SJSA1 (cell line): ENCODE measurements around the gene ARL16. TPM values are rescaled to one million over a fixed set of nuclear protein-coding genes. Genes with fewer than 3 reads are reported as not detected.

Experiments used
- DNase-seq, 2 experiments: peaks; one replicate each; pipeline ENCODE4 v3.0.0-alpha.2; 2015 to 2020; ENCODE audit warnings: low spot score in 2 of 2, low read depth in 1 of 2
- H3K27ac ChIP-seq: fragments of 250-450 bp; sonication (Bioruptor Pico); 2 replicates; pipeline ENCODE4 v1.5.1; 2020; ENCODE audit warnings: mild to moderate bottlenecking, moderate library complexity
- H3K27me3 ChIP-seq: fragments of 250-450 bp; sonication (Bioruptor Pico); replicated peaks from 2 replicates; pipeline ENCODE4 v1.5.1; 2020; ENCODE audit warnings: mild to moderate bottlenecking, moderate library complexity
- H3K36me3 ChIP-seq: fragments of 250-450 bp; sonication (Bioruptor Pico); 2 replicates; pipeline ENCODE4 v1.5.1; 2020; ENCODE audit warnings: mild to moderate bottlenecking
- H3K4me1 ChIP-seq: fragments of 250-450 bp; sonication (Bioruptor Pico); replicated peaks from 2 replicates; pipeline ENCODE4 v1.6.1; 2021; ENCODE audit warnings: mild to moderate bottlenecking
- H3K4me3 ChIP-seq: fragments of 250-450 bp; sonication (Bioruptor Pico); 2 replicates; pipeline ENCODE4 v1.5.1; 2020; ENCODE audit warnings: mild to moderate bottlenecking
- H3K9me3 ChIP-seq: fragments of 250-450 bp; sonication (Bioruptor Pico); replicated peaks from 2 replicates; pipeline ENCODE4 v1.5.1; 2020; ENCODE audit warnings: mild to moderate bottlenecking
- total RNA-seq: library from RNA; depleted of rRNA; stranded (reverse); fragments of >200 nt; shearing (Covaris generic); gene quantifications from 2 replicates; pipeline ENCODE4 v1.2.3, GENCODE V29; 2014

ARL16 gene
- total RNA-seq, 1 experiment from 2014 or later, result 41.0 TPM

DNA sequence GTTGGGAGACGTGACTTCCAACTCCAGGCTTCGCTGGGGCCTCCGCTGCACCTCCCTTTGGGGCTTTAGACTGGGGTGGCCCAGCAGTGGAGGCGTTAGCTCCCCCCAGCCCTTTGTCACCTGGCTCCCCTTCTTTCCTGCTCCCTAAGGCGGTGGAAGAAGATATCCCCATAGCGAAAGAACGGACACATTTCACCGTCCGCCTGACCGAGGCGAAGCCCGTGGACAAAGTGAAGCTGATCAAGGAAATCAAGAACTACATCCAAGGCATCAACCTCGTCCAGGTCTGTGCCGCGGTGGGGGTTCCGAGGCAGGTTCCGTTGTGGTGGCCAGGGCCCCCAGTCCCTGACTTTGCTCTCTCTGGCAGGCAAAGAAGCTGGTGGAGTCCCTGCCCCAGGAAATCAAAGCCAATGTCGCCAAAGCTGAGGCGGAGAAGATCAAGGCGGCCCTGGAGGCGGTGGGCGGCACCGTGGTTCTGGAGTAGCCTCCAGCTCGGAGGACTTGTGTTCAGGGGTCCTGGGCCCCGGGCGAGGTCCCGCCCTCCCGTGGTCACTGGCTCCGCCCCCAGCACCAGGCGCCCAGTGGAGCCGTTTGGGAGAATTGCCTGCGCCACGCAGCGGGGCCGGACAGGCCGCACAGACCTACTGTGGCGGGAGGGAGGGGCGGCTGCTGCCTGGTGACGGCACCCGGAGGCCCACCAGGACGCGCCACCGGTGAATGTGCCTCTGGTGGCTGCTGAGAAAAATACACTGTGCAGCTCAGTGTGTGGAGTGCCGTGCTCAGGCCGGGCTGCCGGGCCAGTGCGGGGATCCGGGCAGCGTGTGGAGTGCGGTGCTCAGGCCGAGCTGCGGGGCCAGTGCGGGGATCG, 23.4 kb upstream of the ARL16 start:
- H3K4me1 ChIP-seq, result peaks cover 22% of the 10 kb centered on the region
- H3K36me3 ChIP-seq, result peaks cover 69% of the 10 kb centered on the region
- no peaks in the 10 kb centered on the region for H3K9me3 ChIP-seq

GRCh38 chr17:81706232-81706611, 22.6 kb upstream of the ARL16 start:
- H3K36me3 ChIP-seq, result peaks cover 77% of the 10 kb centered on the region

More for the DNA sequence above, 23.4 kb upstream of the ARL16 start:
- no peak for DNase-seq
- Histone ChIP-seq H3K27me3 (no peaks in the 10 kb centered on the region), H3K27ac (no peak overlapping the region), H3K4me3 (no peak overlapping the region)

DNA sequence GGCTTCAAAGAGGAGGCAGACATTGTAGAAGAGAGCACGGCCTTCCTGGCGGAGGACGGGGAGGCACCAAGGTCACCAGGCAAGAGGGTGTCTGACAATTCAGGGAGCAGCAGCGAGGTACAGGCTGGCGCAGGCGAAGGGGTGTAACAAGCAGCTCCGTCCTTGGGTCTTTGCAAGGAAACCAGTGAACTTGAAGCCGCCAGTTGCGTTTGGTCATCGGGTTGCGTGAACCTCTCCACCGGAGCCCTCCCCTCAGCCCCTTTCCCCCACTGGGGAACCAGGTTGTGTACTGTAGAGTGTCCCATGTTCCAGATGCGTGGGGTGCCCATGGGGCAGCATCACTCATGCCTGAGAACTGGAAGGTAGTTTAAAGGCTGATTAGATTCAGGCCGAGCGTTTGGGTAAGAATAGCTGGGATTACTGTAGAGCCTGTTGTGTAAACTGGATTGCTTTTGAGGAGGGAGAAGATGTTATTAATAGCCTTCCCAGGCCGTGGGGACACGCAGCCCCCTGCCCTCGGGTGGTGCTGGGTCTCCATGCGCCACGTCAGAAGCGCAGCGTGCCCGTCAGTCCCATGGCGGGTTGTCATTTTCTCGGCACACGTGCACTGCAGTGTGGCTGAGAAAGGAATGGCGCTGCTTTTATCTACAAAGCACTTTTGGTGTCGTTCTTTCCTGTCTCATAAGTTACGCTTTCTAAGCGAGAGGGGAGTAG, 22.1 kb upstream of the ARL16 start:
- H3K27me3 ChIP-seq, result no peaks in the 10 kb centered on the region
- H3K4me1 ChIP-seq, result peaks cover 24% of the 10 kb centered on the region
- no peak overlapping the region for H3K4me3 ChIP-seq
- no peak for DNase-seq
- no peak overlapping the region for H3K27ac ChIP-seq
- no peaks in the 10 kb centered on the region for H3K9me3 ChIP-seq
- H3K36me3 ChIP-seq, result peaks cover 82% of the 10 kb centered on the region

More at GRCh38 chr17:81706232-81706611, 22.6 kb upstream of the ARL16 start:
- Histone ChIP-seq H3K4me3 (no peak overlapping the region), H3K27ac (no peak overlapping the region), H3K27me3 (no peaks in the 10 kb centered on the region), H3K9me3 (no peaks in the 10 kb centered on the region), H3K4me1 (peaks cover 23% of the 10 kb centered on the region)
- DNase-seq, result no peak

DNA sequence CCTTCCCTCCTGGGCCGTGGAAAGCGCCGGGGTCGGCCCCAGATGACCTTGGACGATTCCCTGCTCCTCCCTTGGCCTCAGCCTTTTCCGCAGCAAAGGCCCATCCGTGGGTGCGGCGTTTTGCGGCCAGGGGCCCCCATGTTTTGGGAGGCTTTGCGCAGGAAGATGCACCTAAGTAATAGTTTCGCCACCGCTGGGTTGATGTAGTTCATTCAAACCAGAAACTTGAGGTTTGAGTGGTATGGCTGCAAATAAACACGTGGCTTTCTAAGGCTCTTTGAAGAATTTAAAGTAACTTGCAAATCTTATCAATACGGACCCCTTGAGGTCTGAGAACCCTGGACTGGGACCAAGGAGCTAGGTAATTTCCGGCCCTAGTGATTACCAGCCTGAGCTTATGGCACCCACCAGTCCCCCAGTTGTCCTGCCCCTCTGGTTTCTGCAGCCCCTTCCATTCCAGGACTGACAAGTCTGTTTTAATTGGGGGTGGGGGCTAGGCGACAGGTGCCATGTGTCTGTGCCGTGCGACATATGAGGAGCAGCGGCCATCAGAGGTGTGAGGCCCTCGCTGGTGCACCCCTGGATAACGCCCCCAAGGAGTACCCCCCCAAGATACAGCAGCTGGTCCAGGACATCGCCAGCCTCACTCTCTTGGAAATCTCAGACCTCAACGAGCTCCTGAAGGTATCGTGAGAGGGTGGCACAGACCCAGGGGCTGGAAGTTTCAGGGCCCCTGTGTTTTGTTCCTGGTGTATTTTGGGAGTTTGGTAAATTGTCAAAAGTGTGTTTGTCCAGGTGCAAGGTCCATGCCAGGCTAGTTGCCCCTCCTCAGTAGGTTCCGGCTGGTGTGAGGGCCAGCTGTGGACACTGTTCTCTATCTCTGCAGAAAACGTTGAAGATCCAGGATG, 20.4 kb upstream of the ARL16 start:
- peak overlapping the region; percentile 62 for H3K27ac ChIP-seq

GRCh38 chr17:81702934-81703746, 19.5 kb upstream of the ARL16 start, which contains the start of gene MRPL12:
Gene MRPL12 (plus strand): TSS chr17:81703367. CDS start chr17:81703502, 135 bp downstream.
- DNase-seq, result peak; percentile 91 to 96
- Histone ChIP-seq H3K27me3 (no peaks in the 10 kb centered on the region), H3K36me3 (peaks cover 92% of the 10 kb centered on the region), H3K9me3 (no peaks in the 10 kb centered on the region), H3K4me1 (peaks cover 24% of the 10 kb centered on the region), H3K27ac (peak within 1 kb of the TSS; percentile 62), H3K4me3 (peak within 1 kb of the TSS; percentile 86)

More for the DNA sequence above, 20.4 kb upstream of the ARL16 start:
- Histone ChIP-seq H3K27me3 (no peaks in the 10 kb centered on the region), H3K9me3 (no peaks in the 10 kb centered on the region), H3K4me1 (peaks cover 24% of the 10 kb centered on the region), H3K4me3 (peak overlapping the region; percentile 86), H3K36me3 (peaks cover 92% of the 10 kb centered on the region)
- DNase-seq, result no peak

GRCh38 chr17:81701288-81702071, 17.9 kb upstream of the ARL16 start:
- Histone ChIP-seq H3K4me3 (peak overlapping the region; percentile 86; the same call in 1 of the 2 replicates), H3K27me3 (no peaks in the 10 kb centered on the region), H3K27ac (no peak overlapping the region), H3K36me3 (peaks cover 92% of the 10 kb centered on the region), H3K4me1 (peaks cover 24% of the 10 kb centered on the region), H3K9me3 (no peaks in the 10 kb centered on the region)
- peak in 1 of 2 experiments; percentile 35 for DNase-seq

GRCh38 chr17:81700353-81701287, 17.0 kb upstream of the ARL16 start:
- peaks cover 24% of the 10 kb centered on the region for H3K4me1 ChIP-seq
- no peak overlapping the region for H3K4me3 ChIP-seq
- H3K27me3 ChIP-seq, result no peaks in the 10 kb centered on the region
- H3K36me3 ChIP-seq, result peaks cover 92% of the 10 kb centered on the region
- H3K27ac ChIP-seq, result no peak overlapping the region
- H3K9me3 ChIP-seq, result no peaks in the 10 kb centered on the region
- DNase-seq, result no peak

DNA sequence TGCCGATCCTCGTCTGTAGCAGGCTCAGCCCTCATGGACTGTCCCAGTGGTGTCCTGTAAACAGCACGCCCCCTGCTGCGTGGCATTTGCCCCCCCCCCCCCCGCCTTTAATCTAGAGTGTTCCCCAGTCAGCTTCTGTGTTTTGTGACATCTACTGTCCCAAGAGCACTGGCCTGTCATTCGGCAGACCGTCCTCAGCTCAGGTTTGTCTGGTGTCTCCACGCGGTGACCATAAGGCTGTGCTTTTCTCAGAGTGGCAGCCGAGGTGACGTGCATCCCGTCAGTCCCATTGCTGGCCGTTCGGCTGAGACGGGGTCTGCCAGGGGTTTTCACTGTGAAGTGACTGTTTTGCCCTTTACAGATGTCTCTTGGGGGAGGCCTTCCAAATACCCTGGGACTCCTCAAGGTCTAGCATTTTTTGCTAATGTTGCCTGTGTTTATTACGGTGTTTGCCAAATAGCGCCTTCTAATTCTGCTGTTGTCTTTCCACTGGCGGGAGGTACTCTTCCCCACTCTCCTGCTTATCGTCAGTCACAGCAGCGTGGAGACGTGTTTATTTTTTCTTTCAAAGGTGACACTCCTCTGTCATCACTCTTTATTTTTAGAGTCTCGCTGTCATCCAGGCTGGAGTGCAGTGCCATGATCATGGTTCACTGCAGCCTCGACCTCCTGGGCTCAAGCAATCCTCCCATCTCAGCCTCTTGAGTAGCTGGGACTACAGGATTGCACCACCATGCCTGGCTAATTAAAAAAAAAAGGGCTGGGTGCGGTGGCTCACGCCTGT, 13.9 kb upstream of the ARL16 start:
- H3K27ac ChIP-seq, result no peak overlapping the region
- no peaks in the 10 kb centered on the region for H3K27me3 ChIP-seq
- no peak overlapping the region for H3K4me3 ChIP-seq
- peaks cover 16% of the 10 kb centered on the region for H3K4me1 ChIP-seq
- no peak for DNase-seq
- H3K36me3 ChIP-seq, result peaks cover 95% of the 10 kb centered on the region
- no peaks in the 10 kb centered on the region for H3K9me3 ChIP-seq

DNA sequence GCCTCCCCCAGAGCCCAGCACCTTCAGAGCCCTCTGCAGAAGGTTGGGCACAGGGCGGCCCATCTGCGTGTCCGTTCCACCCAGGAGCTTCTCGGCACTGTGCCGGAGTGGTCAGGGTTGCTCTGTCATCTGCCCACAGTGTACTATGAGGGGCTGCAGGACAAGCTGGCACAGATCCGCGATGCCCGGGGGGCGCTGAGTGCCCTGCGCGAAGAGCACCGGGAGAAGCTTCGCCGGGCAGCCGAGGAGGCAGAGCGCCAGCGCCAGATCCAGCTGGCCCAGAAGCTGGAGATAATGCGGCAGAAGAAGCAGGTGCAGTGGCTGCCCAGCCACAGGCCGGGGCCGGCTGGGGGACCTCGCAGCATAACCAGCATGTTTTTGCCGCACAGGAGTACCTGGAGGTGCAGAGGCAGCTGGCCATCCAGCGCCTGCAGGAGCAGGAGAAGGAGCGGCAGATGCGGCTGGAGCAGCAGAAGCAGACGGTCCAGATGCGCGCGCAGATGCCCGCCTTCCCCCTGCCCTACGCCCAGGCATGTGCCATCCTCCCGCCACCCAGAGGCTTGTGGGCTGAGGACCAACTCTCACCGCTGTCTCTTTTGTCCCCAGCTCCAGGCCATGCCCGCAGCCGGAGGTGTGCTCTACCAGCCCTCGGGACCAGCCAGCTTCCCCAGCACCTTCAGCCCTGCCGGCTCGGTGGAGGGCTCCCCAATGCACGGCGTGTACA, 12.8 kb upstream of the ARL16 start:
- H3K9me3 ChIP-seq, result no peaks in the 10 kb centered on the region
- H3K27me3 ChIP-seq, result no peaks in the 10 kb centered on the region
- no peak overlapping the region for H3K27ac ChIP-seq
- peaks cover 95% of the 10 kb centered on the region for H3K36me3 ChIP-seq
- H3K4me3 ChIP-seq, result no peak overlapping the region
- no peak for DNase-seq
- H3K4me1 ChIP-seq, result peaks cover 5% of the 10 kb centered on the region

- no peak for DNase-seq
- Histone ChIP-seq H3K9me3 (no peaks in the 10 kb centered on the region), H3K4me3 (no peak overlapping the region), H3K27me3 (no peaks in the 10 kb centered on the region), H3K27ac (no peak overlapping the region), H3K4me1 (no peaks in the 10 kb centered on the region), H3K36me3 (peaks cover 95% of the 10 kb centered on the region)
These were observed 12.2 kb upstream of the ARL16 start for GRCh38 chr17:81695801-81696200.
